SJSA1 (cell line): ENCODE results near the gene ANKDD1B. TPM values are rescaled to one million over a fixed set of nuclear protein-coding genes. Genes with fewer than 3 reads are reported as not detected.
"Not testable (repeated sequence)": the region's sequence is repeated elsewhere in the genome, so short reads cannot be mapped to it uniquely, and the experiment has no call there.

Source experiments
- DNase-seq, 2 experiments: peaks; one replicate each; pipeline ENCODE4 v3.0.0-alpha.2; 2015 to 2020; ENCODE audit warnings: low spot score in 2 of 2, low read depth in 1 of 2
- H3K27ac ChIP-seq: fragments of 250-450 bp; sonication (Bioruptor Pico); 2 replicates; pipeline ENCODE4 v1.5.1; 2020; ENCODE audit warnings: mild to moderate bottlenecking, moderate library complexity
- H3K27me3 ChIP-seq: fragments of 250-450 bp; sonication (Bioruptor Pico); replicated peaks from 2 replicates; pipeline ENCODE4 v1.5.1; 2020; ENCODE audit warnings: mild to moderate bottlenecking, moderate library complexity
- H3K36me3 ChIP-seq: fragments of 250-450 bp; sonication (Bioruptor Pico); 2 replicates; pipeline ENCODE4 v1.5.1; 2020; ENCODE audit warnings: mild to moderate bottlenecking
- H3K4me1 ChIP-seq: fragments of 250-450 bp; sonication (Bioruptor Pico); replicated peaks from 2 replicates; pipeline ENCODE4 v1.6.1; 2021; ENCODE audit warnings: mild to moderate bottlenecking
- H3K4me3 ChIP-seq: fragments of 250-450 bp; sonication (Bioruptor Pico); 2 replicates; pipeline ENCODE4 v1.5.1; 2020; ENCODE audit warnings: mild to moderate bottlenecking
- H3K9me3 ChIP-seq: fragments of 250-450 bp; sonication (Bioruptor Pico); replicated peaks from 2 replicates; pipeline ENCODE4 v1.5.1; 2020; ENCODE audit warnings: mild to moderate bottlenecking
- total RNA-seq: library from RNA; depleted of rRNA; stranded (reverse); fragments of >200 nt; shearing (Covaris generic); gene quantifications from 2 replicates; pipeline ENCODE4 v1.2.3, GENCODE V29; 2014; rRNA removed

ANKDD1B gene
- 0.29 TPM in 1 of 2 replicates, not detected in the other for total RNA-seq

DNA sequence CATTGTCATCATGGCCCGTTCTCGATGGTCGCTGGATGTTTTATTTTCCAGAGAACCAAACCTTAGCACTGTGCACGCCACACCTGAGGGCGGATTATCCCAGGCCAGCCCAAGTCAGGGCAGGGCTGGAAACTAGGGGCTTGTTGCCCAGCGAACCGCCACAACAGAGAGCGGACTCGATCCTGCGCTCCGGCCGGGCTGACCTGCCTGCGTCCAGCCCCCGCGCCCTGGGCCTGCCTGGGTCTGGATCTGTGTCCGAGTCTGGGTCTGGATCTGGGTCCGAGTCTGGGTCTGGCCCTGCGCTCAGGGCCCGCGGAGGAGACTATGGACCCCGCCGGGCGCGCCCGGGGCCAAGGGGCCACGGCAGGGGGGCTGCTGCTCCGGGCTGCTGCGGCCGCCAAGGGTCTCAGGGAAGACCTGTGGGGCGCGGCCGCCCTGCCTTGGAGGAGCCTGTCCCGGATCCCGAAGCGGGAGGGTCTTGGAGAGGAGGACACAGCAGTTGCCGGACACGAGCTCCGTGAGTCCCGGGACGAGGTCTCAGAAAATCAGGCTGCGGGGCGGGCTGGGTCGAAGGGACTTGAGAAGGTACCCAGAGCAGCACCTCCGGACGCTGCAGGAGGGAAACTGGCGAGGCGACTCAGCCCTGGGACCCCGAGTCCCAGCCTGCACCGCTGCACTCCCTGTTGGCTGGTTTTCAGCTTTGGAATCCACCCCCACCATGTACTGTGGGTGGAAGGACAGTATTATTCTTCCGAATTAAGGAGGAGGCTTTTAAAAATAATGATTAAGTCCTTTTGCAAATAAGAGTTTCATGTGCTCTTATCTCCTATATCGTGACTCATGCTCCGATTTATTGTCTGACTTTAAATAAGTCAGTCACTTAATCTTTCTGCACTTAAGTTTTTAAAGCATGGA, at the start of gene ANKDD1B:
TSS of gene ANKDD1B (plus strand) at position 143 of the 915 bp plus-strand sequence. CDS start at position 325, 182 bp downstream.
- Histone ChIP-seq H3K4me3 (no peak within 1 kb of the TSS), H3K36me3 (peaks cover 5% of the 10 kb centered on the region; the same call in 1 of the 2 replicates), H3K27ac (no peak within 1 kb of the TSS), H3K27me3 (no peaks in the 10 kb centered on the region), H3K4me1 (peaks cover 35% of the 10 kb centered on the region), H3K9me3 (no peaks in the 10 kb centered on the region)
- DNase-seq: no peak

DNA sequence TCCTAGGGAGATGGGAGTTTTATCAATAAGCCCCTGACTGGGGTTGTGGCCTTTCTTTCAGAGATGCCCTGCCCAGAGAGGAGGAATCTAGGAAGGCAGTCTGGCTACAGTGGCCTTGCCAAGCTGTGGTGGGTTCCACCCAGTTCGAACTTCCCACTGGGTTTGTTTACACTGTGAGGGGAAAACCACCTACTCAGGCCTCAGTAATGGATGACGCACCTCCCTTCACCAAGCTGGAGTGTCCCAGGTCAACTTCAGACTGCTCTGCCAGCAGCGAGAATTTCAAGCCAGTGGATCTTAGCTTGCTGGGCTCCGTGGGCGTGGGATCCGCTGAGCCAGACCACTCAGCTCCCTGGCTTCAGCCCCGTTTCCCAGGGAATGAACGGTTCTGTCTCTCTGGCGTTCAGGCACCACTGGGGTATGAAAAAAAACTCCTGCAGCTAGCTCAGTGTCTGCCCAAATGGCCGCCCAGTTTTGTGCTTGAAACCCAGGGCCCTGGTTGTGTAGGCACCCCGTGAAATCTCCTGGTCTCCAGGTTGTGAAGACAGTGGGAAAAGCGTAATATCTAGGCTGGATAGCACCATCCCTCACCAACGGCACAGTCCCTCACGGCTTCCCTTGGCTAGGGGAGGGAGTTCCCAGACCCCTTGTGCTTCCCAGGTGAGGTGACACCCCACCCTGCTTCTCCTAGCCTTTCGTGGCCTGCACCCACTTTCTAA, 45.1 kb upstream of the ANKDD1B start:
- H3K27ac ChIP-seq: peak overlapping the region; percentile 86
- peaks cover 34% of the 10 kb centered on the region for H3K4me1 ChIP-seq
- peak overlapping the region; percentile 12 for H3K4me3 ChIP-seq
- DNase-seq: peak; percentile 75 to 83
- H3K36me3 ChIP-seq: peaks cover 15% of the 10 kb centered on the region; the same call in 1 of the 2 replicates
- not testable (repeated sequence) for H3K27me3 ChIP-seq, H3K9me3 ChIP-seq

DNA sequence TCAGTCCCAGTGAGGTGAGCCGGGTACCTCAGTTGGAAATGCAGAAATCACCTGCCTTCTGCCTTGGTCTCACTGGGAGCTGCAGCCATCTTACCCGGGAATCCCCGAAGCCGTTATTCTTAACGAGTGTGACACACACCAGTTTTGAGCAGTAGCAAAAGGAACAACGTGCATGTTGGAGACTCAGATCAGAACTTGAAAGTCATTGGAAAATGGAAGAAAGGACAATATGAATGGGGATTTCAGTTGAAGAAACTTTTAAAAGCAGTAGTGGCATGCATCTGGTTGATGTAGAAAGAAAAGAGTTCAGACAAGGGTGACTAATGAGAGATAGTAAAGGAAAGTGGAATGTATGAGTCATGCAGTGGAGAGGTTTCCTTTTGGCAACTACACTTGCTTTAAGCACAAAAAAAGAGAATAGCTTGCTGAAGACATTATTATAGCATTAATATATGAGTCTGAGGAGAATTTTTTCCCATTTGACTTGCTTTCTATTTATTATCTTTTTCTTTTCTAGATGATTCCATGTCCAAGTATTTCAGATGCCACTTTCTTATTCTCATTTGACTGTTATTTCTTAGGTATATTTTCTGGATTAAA, 44.4 kb upstream of the ANKDD1B start:
- DNase-seq: peak; percentile 50 to 92
- H3K27me3 ChIP-seq: no peaks in the 10 kb centered on the region
- H3K27ac ChIP-seq: peak overlapping the region; percentile 86
- H3K36me3 ChIP-seq: peaks cover 14% of the 10 kb centered on the region; the same call in 1 of the 2 replicates
- H3K9me3 ChIP-seq: no peaks in the 10 kb centered on the region
- peaks cover 34% of the 10 kb centered on the region for H3K4me1 ChIP-seq
- peak overlapping the region; percentile 12 for H3K4me3 ChIP-seq

DNA sequence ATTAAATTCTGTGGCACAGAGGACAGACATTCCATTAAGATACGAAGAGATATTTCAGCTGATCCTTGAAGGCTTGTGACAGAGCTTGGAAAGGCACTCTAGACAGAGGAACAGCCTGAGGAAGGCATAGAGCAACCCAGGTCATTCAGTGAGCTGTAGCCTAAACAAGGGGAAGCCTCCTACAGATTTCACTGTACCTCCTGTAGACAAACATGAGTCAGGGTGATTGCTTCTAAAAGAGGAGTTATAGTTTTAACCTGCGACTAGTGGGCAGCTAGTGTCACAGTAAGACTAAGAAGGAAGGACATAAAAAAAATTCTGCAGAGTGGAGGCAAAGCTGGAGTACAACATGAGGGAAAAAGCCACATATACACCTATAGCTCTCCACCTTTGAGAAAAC, 43.5 kb upstream of the ANKDD1B start:
- Histone ChIP-seq H3K27me3 (no peaks in the 10 kb centered on the region), H3K4me3 (no peak overlapping the region), H3K4me1 (peaks cover 34% of the 10 kb centered on the region), H3K27ac (peak overlapping the region; percentile 86), H3K36me3 (peaks cover 16% of the 10 kb centered on the region), H3K9me3 (no peaks in the 10 kb centered on the region)
- peak in 1 of 2 experiments; percentile 50 for DNase-seq

DNA sequence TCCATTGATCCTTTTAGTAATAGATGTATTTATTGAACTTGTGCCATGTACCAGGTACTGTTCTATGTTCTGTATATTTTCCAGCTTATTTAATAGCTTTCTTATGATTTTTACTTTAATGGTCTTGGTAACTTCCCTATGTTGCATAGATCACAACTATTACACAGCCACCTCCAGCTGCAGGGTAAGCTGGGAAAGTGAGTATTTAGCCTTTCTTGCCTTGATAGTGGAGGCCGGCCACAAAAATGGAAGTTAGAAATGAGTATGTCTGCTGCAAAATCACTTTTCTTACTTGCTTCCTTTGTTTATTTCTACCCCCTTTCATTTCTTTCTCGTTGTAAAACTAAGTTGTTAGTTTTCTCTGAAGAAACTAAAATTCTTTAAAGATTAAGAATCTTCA, 43.1 kb upstream of the ANKDD1B start:
- H3K4me3 ChIP-seq: no peak overlapping the region
- peaks cover 17% of the 10 kb centered on the region for H3K36me3 ChIP-seq
- DNase-seq: no peak
- H3K27ac ChIP-seq: peak overlapping the region; percentile 86
- no peaks in the 10 kb centered on the region for H3K9me3 ChIP-seq
- no peaks in the 10 kb centered on the region for H3K27me3 ChIP-seq
- H3K4me1 ChIP-seq: peaks cover 34% of the 10 kb centered on the region

DNA sequence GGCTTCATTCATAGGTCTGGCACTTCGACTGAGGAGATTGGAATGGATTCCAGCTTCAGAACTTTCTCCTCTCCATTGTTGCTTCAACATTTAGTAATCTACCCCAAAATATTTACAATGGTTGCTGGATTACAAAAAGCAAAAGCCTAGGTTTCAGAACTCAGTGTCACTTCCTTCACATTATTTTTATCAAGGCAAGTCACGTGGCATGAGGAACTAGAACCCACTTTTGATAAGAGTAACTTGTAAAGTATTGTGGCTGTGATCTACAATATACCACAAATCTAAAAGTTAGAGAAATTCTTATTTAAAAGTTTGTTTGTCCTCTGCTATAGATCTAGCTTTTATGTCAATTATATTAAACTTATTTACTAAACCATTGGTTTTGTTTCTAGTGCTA, 39.7 kb upstream of the ANKDD1B start:
- Histone ChIP-seq H3K27ac (no peak overlapping the region), H3K9me3 (no peaks in the 10 kb centered on the region), H3K36me3 (peaks cover 21% of the 10 kb centered on the region), H3K27me3 (no peaks in the 10 kb centered on the region), H3K4me3 (no peak overlapping the region), H3K4me1 (peaks cover 25% of the 10 kb centered on the region)
- no peak for DNase-seq

DNA sequence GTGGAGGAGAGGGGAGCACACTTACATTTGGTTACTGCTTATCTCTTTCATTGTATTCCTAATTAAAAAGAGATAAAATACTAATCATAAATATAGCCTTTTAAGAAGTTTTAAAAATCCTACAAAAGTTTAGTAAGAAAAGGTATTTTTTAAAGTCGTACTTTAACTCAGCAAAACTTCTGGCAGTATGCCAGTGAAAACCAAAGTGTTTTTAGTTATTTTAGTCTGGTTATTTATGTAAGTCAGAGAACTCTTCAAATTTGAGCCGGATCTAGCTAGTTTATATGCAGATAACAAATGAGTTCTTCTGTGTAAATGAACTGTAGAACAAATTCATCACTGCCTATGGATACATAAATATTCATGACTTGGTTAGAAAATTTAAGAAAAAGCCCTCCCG, 36.5 kb upstream of the ANKDD1B start:
- Histone ChIP-seq H3K9me3 (no peaks in the 10 kb centered on the region), H3K27me3 (no peaks in the 10 kb centered on the region), H3K27ac (no peak overlapping the region), H3K36me3 (peaks cover 26% of the 10 kb centered on the region), H3K4me3 (no peak overlapping the region), H3K4me1 (0 out of 2 replicates have a peak, but pooled peaks cover 6% of the 10 kb centered on the region)
- peak in 1 of 2 experiments; percentile 9 for DNase-seq

DNA sequence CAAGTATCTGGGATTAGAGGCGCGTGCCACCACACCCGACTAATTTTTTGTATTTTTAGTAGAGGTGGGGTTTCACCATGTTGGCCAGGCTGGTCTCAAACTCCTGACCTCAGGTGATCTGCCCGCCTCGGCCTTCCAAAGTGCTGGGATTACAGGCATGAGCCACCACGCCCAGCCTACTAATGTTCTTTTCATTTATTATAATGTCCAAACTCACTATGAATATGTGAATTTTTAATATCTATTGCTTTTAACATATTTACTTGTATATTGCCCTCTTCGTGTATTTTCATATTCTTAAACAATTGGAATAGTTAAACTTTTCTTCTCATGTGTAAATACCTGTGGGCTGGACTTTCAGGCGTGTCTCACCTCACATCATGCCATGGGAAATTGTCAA, 33.0 kb upstream of the ANKDD1B start:
- not testable (repeated sequence) for H3K27ac ChIP-seq, DNase-seq, H3K27me3 ChIP-seq, H3K4me1 ChIP-seq, H3K9me3 ChIP-seq, H3K4me3 ChIP-seq
- peaks cover 29% of the 10 kb centered on the region for H3K36me3 ChIP-seq

DNA sequence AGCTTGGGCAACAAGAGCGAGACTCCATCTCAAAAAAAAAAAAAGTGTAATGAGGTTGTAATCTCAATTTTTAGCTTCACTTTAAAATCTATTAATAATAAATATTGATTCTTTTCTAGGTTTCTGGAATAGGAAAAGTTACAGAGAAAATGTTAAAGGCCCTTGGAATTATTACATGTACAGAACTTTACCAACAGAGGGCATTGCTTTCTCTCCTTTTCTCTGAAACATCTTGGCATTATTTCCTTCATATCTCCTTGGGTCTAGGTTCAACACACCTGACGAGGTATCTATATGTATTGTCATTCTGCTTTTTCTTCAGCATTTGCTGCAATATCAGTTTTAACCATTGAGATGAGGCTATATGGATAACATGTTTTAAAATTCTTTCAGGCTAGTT, 26.6 kb upstream of the ANKDD1B start:
- DNase-seq: peak in 1 of 2 experiments; percentile 14
- H3K27ac ChIP-seq: no peak overlapping the region
- H3K4me1 ChIP-seq: no peaks in the 10 kb centered on the region
- no peaks in the 10 kb centered on the region for H3K27me3 ChIP-seq
- peaks cover 21% of the 10 kb centered on the region for H3K36me3 ChIP-seq
- H3K4me3 ChIP-seq: no peak overlapping the region
- H3K9me3 ChIP-seq: no peaks in the 10 kb centered on the region

DNA sequence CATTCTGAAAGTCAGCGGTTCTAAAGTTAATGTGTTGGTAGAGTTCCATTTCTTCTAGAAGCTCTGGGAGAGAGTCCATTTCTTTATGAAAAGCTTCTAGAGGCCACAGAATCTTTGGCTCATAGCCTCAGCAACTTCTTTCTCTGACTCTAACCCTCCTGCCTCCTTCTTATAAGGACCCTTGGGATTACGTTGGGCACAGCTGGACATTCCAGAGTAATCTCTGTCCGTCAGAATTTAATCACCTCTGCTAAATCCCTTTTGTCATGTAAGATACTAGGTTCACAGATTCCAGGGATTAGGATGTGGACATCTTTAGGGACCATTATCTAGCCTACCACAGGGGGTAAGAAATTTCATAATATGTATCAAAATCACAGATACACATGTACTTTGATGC, 22.6 kb upstream of the ANKDD1B start:
- H3K9me3 ChIP-seq: no peaks in the 10 kb centered on the region
- peaks cover 27% of the 10 kb centered on the region for H3K36me3 ChIP-seq
- no peaks in the 10 kb centered on the region for H3K27me3 ChIP-seq
- no peak for DNase-seq
- no peak overlapping the region for H3K27ac ChIP-seq
- no peaks in the 10 kb centered on the region for H3K4me1 ChIP-seq
- H3K4me3 ChIP-seq: no peak overlapping the region

DNA sequence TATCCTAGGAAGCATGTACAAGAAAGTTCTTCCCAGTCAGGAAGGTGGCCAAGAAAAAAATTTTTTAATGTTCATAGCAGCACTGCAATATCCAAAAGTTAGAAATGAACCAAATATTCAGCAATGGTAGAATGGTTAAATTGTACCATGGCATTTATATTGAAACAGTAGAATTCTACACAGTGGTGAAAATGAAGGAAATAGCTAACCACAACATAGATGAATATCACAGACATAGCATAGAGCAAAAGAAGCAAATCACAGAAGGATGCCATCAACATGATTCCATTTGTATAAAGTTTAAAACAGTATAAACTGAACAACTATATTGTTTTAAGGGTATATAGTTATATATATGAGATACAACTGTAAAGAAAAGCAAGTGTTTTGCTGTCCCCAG, 10.7 kb upstream of the ANKDD1B start:
- Histone ChIP-seq H3K27me3 (no peaks in the 10 kb centered on the region), H3K4me1 (peaks cover 45% of the 10 kb centered on the region), H3K36me3 (peaks cover 10% of the 10 kb centered on the region), H3K4me3 (no peak overlapping the region), H3K27ac (no peak overlapping the region), H3K9me3 (no peaks in the 10 kb centered on the region)
- no peak for DNase-seq

DNA sequence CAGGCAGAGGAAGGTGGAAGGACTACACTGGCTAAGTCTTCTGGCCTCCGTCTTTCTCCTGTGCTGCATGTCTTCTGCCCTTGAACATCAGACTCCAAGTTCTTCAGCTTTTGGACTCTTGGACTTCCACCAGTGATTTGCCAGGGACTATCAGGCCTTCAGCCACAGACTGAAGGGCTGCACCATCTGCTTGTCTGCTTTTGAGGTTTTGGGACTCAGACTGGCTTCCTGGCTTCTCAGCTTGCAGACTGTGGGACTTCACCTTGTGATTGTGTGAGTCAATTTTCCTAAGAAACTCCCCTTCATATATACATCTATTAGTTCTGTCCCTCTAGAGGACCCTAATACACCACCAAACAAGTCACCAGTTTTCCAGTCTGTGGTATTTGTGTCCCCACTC, 9.7 kb upstream of the ANKDD1B start:
- Histone ChIP-seq H3K4me3 (no peak overlapping the region), H3K9me3 (no peaks in the 10 kb centered on the region), H3K27me3 (no peaks in the 10 kb centered on the region), H3K27ac (peak overlapping the region; percentile 82), H3K36me3 (peaks cover 9% of the 10 kb centered on the region), H3K4me1 (peaks cover 49% of the 10 kb centered on the region)
- DNase-seq: no peak

DNA sequence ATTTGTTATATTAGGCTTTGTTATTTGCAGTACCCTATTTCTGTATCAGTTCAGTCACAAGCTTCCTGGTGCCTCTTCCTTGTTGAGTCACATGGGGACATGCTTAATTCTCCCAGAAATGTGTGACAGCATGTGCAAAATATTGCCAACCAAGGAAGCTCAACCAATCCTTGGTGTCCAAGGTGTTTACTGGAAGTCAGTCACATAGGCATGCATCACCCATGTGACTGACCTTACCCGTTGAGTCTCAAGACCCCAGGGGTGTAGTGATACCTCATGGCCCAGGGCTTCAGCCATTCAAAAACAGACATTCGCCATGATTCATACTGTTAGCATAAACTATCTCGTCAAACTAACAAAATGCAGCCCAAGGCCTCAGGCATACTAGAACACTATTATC, 9.3 kb upstream of the ANKDD1B start:
- Histone ChIP-seq H3K4me3 (no peak overlapping the region), H3K36me3 (peaks cover 11% of the 10 kb centered on the region), H3K4me1 (peaks cover 53% of the 10 kb centered on the region), H3K27me3 (no peaks in the 10 kb centered on the region), H3K27ac (peak overlapping the region; percentile 82), H3K9me3 (no peaks in the 10 kb centered on the region)
- DNase-seq: peak; percentile 82 to 88
